Osteoblast (primary cell): ENCODE measurements around the gene FITM1. TPM values are rescaled to one million over a fixed set of nuclear protein-coding genes. Genes with fewer than 3 reads are reported as not detected.

Experiments used
- DNase-seq: peaks from one replicate; pipeline ENCODE4 v3.0.0; 2011; ENCODE audit warnings: low spot score, mixed read lengths; ENCODE audit not compliant: insufficient read length; ENCODE audit errors: missing footprints
- H2AFZ ChIP-seq: 2 replicates; pipeline ENCODE4 v1.6.0; 2011; ENCODE audit warnings: mild to moderate bottlenecking, low read length
- H3K27ac ChIP-seq: 2 replicates; pipeline ENCODE4 v1.5.1; 2011; ENCODE audit warnings: mild to moderate bottlenecking, low read depth, low read length, moderate library complexity
- H3K27me3 ChIP-seq: 2 replicates; pipeline ENCODE4 v1.6.0; 2012; ENCODE audit warnings: mild to moderate bottlenecking, control low read depth, inconsistent platforms, low read length, moderate library complexity; ENCODE audit not compliant: insufficient read depth
- H3K36me3 ChIP-seq: 2 replicates; pipeline ENCODE4 v1.5.1; 2011; ENCODE audit warnings: mild to moderate bottlenecking, low read length, control low read depth, moderate library complexity; ENCODE audit not compliant: insufficient read depth
- H3K4me1 ChIP-seq: 2 replicates; pipeline ENCODE4 v1.5.1; 2011; ENCODE audit warnings: mild to moderate bottlenecking, low read length, control low read depth, moderate library complexity; ENCODE audit not compliant: insufficient read depth
- H3K4me2 ChIP-seq: 2 replicates; pipeline ENCODE4 v1.6.0; 2011; ENCODE audit warnings: mild to moderate bottlenecking, low read length; ENCODE audit not compliant: insufficient read depth
- H3K4me3 ChIP-seq: fragments of 200-600 bp; sonication (generic); 3 replicates; pipeline ENCODE4 v1.5.1; 2012; ENCODE audit warnings: mild to moderate bottlenecking, low read length, inconsistent platforms; ENCODE audit not compliant: insufficient read depth
- H3K79me2 ChIP-seq: 2 replicates; pipeline ENCODE4 v1.6.0; 2012; ENCODE audit warnings: mild to moderate bottlenecking, low read length, control low read depth, inconsistent platforms; ENCODE audit not compliant: insufficient read depth
- H3K9me3 ChIP-seq: 2 replicates; pipeline ENCODE4 v1.5.1; 2011; ENCODE audit warnings: low read depth, low read length, control low read depth
- H4K20me1 ChIP-seq: 2 replicates; pipeline ENCODE4 v1.6.0; 2012; ENCODE audit warnings: mild to moderate bottlenecking, low read length, control low read depth; ENCODE audit not compliant: insufficient read depth
- CTCF ChIP-seq: IDR thresholded peaks from 2 replicates; pipeline ENCODE4 v1.5.1; 2011; ENCODE audit warnings: mild to moderate bottlenecking, low read depth, low read length, moderate library complexity; ENCODE audit errors: extremely low read depth
- total RNA-seq: library from RNA; depleted of rRNA; stranded (reverse); fragments of >200 nt; gene quantifications from 2 replicates; pipeline ENCODE4 v1.2.3, GENCODE V29; 2012

FITM1 gene
- total RNA-seq, 1 donor, result 0.72 TPM

GRCh38 chr14:24147761-24148428, 17.4 kb downstream of the FITM1 start:
- H3K4me2 ChIP-seq, result peak overlapping the region; percentile 82
- H2AFZ ChIP-seq, result peak overlapping the region; percentile 42
- peaks cover 11% of the 10 kb centered on the region for H4K20me1 ChIP-seq
- H3K4me1 ChIP-seq, result peaks cover 41% of the 10 kb centered on the region
- no peaks in the 10 kb centered on the region for H3K27me3 ChIP-seq
- no peaks in the 10 kb centered on the region for H3K9me3 ChIP-seq
- DNase-seq, result peak; percentile 78
- no peak for TF ChIP-seq CTCF
- peaks cover 53% of the 10 kb centered on the region for H3K79me2 ChIP-seq
- H3K4me3 ChIP-seq, result peak overlapping the region; percentile 84
- H3K27ac ChIP-seq, result peak overlapping the region; percentile 62
- H3K36me3 ChIP-seq, result peaks cover 46% of the 10 kb centered on the region

GRCh38 chr14:24149302-24149969, 19.0 kb downstream of the FITM1 start:
- Histone ChIP-seq H2AFZ (no peak overlapping the region), H3K4me1 (peaks cover 25% of the 10 kb centered on the region), H3K27me3 (no peaks in the 10 kb centered on the region), H3K36me3 (peaks cover 42% of the 10 kb centered on the region), H3K79me2 (peaks cover 46% of the 10 kb centered on the region), H3K9me3 (no peaks in the 10 kb centered on the region), H4K20me1 (peaks cover 11% of the 10 kb centered on the region), H3K4me2 (no peak overlapping the region), H3K4me3 (no peak overlapping the region), H3K27ac (no peak overlapping the region)
- no peak for TF ChIP-seq CTCF
- peak; percentile 25 for DNase-seq

GRCh38 chr14:24150061-24150460, 19.6 kb downstream of the FITM1 start:
- H3K4me1 ChIP-seq, result peaks cover 20% of the 10 kb centered on the region
- DNase-seq, result peak; percentile 58
- no peak overlapping the region for H2AFZ ChIP-seq
- H3K27ac ChIP-seq, result no peak overlapping the region
- H3K9me3 ChIP-seq, result no peaks in the 10 kb centered on the region
- peaks cover 46% of the 10 kb centered on the region for H3K36me3 ChIP-seq
- no peak overlapping the region for H3K4me2 ChIP-seq
- no peaks in the 10 kb centered on the region for H3K27me3 ChIP-seq
- no peak for TF ChIP-seq CTCF
- peaks cover 11% of the 10 kb centered on the region for H4K20me1 ChIP-seq
- no peak overlapping the region for H3K4me3 ChIP-seq
- H3K79me2 ChIP-seq, result peaks cover 40% of the 10 kb centered on the region

GRCh38 chr14:24150567-24150966, 20.1 kb downstream of the FITM1 start:
- H3K4me1 ChIP-seq, result peaks cover 15% of the 10 kb centered on the region
- H3K27ac ChIP-seq, result no peak overlapping the region
- H2AFZ ChIP-seq, result no peak overlapping the region
- no peak overlapping the region for H3K4me2 ChIP-seq
- H3K79me2 ChIP-seq, result peaks cover 35% of the 10 kb centered on the region
- H3K4me3 ChIP-seq, result no peak overlapping the region
- no peaks in the 10 kb centered on the region for H3K27me3 ChIP-seq
- DNase-seq, result no peak
- peaks cover 11% of the 10 kb centered on the region for H4K20me1 ChIP-seq
- H3K36me3 ChIP-seq, result peaks cover 51% of the 10 kb centered on the region
- TF ChIP-seq CTCF, result no peak
- no peaks in the 10 kb centered on the region for H3K9me3 ChIP-seq
